Germinal center (tissue), 1 donor: Measurements from ENCODE around the gene RBM20.
"Not testable (repeated sequence)": the region's sequence is repeated elsewhere in the genome, so short reads cannot be mapped to it uniquely, and the experiment has no call there.

Source experiments
- DNase-seq: peaks from one replicate; pipeline ENCODE4 v3.0.0; 2012; ENCODE audit warnings: mixed read lengths, low spot score

Gene RBM20

DNA sequence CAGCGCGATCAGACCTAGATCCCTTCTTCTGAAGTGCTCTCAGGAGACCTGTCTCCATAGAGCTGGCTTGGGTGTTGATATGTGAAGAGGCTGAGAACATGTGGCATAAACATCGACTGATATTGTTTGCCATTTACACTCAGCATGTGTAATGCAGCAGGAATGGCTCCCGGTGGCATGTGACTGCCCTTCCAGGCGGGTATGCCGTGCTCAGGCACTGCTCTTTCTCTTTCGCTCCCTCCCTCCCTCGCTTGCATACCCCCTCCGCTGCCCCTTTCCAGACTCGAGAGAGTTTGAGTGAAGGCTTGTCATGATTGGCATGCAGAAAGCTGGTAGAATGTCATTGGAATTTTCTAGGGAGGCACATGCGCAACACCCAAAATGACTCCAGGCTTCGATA lies 120.2 kb downstream of the RBM20 start:
- no peak for DNase-seq

DNA sequence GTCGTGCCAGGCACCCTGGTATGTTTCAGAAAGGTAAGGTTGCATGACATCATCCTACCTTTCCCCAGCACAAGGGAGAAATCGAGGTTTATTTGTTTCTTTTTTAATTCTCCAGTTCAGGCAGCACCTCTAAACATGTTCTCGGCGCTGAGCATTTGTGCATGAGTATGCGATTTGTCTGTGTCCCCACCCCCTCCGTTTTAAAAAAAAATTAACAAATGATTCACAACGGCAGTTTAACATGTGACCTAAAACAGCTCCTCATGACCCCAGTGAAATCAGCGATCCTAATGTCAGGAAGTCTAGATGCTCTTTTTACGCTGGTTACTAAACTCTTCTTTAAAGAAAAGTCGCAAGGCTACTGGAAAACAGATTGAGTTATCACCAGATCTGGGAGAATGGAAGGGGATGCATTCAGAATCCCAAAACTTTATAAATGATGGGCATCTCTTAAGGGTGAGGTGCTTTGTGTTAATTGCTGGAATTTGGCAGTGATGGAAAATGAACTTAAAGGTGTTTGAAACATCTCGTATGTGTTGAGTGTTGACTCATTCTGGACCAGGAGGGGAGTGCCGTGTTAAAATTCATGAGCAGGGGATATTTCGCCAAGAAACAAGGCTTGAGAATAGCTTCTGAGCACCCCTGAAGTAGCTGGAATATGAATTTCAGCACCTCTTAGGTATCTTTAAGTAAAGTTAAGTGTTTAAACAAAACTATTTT lies 120.8 kb downstream of the RBM20 start:
- DNase-seq = no peak

DNA sequence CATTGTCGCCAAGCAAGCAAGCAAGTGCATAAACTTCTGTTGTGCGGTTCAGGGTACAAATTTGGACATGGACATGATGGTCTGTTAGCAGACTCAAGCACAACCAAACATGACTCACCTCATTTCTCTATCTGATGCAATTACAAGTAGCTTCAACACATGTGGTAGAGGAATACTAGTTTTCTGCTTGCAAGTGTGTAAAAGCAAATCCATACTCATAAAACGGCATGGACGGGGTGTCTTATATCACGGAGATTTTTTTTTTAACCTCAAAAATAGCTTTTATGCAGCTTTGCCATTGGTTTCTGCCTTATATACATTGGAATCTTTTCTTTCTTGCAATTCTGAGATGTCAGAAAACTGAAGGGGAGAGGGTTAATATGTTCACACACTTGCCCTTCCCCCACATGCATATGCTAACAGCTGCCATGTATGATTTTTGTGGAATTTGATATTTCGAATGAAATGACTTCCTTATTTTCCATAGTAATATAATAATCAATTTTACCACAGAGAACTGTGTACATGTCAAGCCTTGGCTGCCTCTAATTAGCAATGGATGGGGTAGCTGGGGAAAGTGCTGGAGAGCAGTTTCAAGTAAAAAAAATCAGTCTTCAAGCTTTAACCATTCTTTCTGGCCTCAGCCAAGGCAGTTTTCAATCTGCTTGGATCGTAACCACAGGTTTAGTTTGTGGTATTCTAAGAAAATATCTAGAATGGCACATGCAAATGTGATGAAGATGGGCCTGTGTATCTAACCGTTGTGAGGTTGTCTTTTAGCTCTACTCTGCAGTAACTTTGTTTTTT lies 121.6 kb downstream of the RBM20 start:
- DNase-seq = no peak

DNA sequence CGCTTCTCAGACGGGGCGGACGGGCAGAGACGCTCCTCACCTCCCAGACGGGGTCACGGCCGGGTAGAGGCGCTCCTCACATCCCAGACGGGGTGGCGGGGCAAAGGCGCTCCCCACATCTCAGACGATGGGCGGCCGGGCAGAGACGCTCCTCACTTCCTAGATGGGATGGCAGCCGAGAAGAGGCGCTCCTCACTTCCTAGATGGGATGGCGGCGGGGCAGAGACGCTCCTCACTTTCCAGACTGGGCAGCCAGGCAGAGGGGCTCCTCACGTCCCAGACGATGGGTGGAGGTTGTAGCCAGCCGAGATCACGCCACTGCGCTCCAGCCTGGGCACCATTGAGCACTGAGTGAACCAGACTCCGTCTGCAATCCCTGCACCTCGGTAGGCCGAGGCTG lies 123.5 kb downstream of the RBM20 start:
- DNase-seq = not testable (repeated sequence)

DNA sequence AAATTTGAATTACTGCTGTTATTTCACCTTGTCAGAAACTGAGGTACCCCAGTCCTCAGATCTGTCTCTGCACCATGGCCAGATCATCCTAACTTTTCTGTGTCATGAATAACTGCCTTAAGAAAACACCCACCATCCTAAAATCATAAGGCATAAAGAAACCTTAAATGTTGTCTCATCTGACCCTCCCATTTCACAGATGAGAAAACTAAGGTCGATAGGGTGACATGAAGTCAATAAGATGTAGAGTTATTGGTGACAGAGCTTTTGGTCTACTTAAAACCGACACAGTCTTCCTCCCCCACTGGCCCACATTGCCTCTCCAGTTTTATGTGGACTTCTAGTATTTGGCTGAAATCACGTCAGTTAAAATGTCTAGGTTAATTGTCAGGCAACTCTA lies 126.1 kb downstream of the RBM20 start:
- DNase-seq = no peak

DNA sequence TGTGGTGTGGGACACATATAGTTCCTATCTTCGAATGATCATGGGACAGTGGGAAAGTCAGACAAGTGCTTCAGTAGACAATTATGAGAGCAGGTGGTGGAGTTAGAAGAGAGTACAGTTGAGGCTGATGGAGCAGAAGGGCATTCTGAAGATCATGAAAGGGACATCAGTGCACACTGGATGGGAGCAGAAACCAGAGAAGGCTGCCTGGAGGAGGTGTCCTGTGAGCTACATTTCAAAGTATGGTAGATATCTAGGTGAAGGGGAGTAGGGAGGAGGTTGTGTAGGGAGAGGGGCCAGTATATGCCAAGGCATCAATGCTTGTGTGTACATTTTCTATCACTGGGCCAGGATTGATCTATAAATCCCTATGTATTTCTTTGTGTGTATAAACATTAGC lies 127.3 kb downstream of the RBM20 start:
- no peak for DNase-seq

DNA sequence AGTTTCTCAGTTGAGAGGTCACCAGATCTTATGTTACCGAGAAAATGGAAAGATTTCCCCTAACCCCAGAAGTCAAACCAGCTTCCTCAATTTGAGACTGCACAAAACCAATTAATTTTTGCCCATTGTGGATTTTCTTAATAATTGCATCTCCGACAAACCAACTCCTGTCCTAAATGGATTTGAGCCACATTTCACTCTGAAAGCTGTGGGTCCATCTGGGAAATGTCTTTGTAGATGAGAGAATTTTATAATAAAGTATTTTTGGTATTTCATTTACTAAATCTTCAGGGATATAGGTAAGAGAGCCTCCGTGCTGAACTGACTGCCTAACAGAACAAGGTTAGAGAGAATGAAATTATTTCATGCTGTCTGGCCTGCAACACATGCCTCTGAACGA lies 127.9 kb downstream of the RBM20 start:
- no peak for DNase-seq

DNA sequence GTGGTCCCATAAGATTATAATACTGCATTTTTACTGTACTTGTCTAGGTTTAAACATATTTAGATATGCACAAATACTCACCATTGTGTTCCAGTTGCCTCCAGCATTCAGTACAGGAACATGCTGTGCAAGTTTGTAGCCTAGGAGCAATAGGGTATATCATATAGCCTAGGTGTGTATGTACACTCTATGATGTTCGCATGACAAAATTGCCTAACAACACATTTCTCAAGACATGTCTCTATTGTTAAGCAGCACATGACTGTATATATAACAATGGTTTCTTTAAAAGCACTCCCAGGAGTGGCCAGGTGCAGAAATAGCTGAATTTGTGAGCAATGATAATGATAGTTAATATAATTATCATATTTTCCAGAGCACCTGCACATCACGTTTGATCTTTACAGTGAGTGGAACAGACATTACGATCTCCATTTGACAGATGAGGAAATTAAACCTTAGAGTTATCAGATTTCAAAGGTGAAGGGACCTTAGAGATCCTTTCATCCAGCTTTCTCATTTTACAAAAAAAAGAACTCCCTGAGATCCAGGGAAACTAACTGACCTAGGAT lies 128.4 kb downstream of the RBM20 start:
- no peak for DNase-seq

DNA sequence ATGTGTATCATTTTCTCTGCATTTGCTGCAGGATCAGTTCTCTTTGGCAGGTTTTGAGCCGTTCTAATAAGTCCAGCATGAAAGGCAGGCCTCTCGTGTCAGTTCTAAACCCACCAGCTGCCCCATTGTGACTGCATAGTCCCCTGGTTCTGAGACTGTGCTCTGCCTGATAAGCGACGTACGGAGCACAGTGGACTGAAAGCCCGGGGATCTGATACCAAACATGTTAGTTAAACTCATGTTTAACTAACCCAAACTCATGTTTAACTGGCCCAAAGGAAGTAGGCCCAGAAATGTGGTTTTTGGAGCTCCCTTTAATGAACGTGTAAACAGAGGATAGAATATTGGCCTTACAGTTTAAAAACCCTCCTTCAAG lies 129.5 kb downstream of the RBM20 start:
- DNase-seq = no peak

DNA sequence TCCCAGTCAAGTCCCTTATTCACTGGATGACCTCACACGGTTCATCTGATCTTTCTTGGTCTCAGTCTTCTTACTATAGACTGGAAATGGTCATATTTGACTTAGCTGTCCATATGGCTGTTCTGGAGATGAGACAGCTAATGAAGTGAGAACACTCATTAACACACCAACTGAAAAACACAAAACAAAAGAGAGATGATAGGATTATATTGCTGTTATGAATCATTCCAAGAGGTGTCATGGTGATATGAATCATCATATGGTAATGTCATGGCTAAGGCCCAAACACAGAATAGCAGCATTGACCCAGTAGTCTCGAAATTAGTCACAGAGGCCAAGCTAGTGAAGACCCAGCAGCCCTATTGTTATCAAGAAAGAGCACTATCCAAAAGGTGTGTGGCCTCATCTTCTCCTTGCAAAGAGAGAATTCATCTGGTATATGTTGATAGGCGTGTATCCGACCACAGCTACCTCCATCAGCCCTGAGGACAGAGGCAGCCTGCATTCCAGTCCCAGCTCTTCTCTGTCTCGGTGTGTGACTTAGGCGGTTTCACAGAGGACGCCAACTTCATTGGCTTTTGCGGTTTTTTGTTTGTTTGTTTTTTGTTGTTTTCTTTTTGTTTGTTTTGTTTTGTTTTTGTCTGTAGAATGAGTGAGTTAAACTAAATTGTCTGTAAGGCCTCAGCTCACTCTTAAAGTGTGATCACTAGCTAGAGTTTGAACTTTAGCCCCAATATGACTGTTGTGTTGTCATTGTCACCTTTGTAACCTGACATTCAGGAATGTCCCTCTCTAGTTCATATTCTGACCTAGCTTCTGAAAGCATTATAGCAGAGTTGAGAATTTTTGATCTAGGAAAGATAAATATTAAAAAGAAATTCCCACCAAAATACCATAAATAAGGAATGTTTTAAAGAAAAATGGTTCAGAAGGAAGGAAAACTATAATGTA lies 130.2 kb downstream of the RBM20 start:
- DNase-seq = no peak

DNA sequence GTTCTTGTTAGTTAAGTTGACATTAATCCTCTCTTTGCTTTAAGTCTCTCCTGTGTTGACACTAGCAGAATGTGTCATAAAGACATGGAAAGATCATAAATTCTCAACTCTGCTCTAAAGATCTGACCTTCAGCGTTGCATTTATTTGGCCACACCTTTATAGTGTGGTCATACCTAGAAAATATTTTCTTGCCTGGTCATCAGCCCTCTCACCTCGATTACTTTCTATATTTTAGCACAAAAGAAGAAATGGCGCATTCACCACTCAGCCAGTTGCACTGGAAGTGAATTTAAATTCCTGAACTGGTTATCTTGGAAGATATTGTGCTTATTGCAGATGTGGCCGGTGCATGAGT lies 130.9 kb downstream of the RBM20 start:
- DNase-seq = no peak

DNA sequence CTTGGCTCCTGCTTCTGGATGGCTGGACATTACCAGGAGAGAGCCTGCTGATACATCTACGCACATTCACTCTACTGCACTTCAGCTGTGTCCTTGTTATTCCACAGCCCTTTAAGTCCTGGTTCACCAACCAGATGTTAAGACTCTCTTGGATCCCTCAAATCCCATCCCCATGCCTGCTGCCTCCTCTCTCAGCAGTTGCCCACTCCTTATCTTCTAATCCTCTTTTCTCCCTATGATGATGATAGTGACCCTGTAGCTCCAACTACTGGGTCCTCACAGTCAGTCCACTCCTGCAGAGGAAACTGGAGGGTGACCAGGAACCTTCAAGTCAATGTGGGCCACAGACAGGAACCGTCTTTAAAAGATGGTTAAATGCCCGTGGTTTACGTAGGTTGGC lies 131.3 kb downstream of the RBM20 start:
- DNase-seq = no peak

DNA sequence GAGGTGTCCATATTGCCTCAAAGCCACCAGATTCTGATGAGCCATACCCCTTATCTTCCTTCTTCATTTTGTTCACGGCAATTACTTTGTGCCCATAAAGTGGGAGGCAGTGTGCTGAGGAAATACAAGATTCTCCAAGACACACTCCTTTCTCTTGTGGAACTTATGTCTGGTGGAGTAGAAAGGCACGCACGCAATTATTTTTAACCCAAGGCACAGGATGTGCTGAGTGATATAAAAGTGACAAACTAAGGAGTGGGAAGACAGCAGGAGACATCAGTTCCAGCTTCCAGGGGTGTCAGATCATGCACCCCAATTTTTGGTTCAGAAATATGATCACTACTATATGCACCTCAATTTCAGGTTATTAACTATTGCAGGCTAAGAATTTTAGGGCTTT lies 132.9 kb downstream of the RBM20 start:
- DNase-seq = no peak

DNA sequence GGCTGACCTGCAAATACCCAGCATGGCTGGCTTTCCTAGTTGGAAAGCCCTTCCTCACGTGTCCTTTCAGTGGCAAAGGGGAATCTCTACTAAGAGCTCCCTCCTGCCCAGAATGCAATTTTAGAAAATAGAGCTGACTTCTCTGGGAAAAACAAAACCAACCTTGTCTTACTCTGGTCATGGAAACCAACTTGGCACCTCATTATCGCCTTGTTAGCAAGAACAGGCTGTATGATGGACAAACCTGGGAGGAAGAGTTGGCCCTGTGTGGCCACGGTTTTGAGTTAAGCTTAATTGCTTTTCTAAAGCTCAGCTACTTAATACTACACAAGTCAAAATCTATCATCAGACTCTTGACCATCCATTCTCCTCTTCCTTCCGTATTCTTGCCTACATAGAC lies 133.5 kb downstream of the RBM20 start:
- no peak for DNase-seq

DNA sequence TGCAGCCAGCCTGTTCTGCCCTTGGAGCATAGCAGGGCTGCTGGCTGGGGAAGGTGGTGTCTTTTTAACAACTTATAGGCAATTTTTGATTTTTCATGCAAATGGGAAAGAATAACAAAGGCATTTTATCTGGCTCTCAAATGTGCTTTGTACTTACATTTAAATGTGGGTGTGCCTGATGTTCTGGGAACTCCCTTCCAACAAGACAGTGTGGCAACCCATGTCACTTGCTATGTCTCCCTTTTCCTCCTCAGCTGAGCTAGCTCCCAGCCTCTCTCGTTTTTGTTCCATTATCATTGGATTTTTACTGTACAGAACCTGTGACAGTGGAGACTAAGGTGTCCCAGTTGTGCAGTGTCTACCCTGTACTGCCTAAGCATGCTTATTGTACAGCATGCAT lies 134.1 kb downstream of the RBM20 start:
- DNase-seq = no peak

DNA sequence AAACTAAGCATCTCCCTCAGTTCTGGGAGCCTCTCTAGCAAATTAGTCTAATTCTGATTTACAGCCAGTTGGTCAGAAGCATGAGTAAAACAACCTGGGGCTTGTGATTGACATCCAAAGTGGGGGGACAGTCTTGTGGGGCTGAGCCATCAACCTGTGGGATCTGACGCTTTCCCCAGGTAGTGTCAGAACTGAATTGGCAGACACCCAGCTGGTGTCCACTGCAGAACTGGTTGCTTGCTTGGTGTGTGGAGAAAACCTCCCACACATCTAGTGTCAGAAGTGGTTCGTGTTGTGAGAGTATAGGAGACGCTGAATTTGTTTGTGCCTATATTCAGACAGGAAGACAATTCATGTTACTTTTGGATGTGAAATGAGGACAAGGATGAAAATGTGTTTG lies 135.4 kb downstream of the RBM20 start:
- DNase-seq = no peak

DNA sequence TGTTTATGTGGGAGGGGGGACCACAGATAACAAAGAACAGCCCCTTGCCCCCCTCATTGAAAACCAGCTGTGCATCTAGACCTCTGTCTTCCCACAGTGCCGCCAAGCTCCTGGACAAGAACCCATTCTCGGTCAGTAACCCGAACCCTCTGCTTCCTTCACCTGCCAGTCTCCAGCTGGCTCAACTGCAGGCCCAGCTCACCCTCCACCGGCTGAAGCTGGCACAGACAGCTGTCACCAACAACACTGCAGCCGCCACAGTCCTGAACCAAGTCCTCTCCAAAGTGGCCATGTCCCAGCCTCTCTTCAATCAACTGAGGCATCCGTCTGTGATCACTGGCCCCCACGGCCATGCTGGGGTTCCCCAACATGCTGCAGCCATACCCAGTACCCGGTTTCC lies 136.6 kb downstream of the RBM20 start:
- no peak for DNase-seq

DNA sequence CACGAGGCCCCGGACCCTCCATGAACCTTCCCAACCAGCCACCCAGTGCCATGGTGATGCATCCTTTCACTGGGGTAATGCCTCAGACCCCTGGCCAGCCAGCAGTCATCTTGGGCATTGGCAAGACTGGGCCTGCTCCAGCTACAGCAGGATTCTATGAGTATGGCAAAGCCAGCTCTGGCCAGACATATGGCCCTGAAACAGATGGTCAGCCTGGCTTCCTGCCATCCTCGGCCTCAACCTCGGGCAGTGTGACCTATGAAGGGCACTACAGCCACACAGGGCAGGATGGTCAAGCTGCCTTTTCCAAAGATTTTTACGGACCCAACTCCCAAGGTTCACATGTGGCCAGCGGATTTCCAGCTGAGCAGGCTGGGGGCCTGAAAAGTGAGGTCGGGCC lies 137.0 kb downstream of the RBM20 start:
- DNase-seq = no peak

DNA sequence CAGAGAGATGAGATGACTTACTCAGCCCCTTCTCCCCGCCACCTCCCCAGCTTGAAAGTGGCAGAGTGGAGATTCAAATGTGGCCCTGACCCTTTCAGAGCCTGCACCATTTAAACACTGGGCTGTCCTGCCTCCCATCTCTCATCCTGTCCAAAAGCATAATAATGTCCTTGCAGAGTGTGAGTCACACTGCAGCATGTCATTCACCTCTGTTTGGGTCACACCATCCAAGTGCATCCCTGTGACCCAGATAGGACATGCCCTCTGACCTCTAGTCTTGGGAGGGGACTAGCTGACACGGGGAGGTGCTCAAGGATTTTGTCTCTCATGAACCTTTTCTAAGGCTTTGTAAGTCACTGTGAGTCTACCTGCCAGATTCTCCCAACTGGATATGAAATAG lies 138.5 kb downstream of the RBM20 start:
- DNase-seq = no peak

DNA sequence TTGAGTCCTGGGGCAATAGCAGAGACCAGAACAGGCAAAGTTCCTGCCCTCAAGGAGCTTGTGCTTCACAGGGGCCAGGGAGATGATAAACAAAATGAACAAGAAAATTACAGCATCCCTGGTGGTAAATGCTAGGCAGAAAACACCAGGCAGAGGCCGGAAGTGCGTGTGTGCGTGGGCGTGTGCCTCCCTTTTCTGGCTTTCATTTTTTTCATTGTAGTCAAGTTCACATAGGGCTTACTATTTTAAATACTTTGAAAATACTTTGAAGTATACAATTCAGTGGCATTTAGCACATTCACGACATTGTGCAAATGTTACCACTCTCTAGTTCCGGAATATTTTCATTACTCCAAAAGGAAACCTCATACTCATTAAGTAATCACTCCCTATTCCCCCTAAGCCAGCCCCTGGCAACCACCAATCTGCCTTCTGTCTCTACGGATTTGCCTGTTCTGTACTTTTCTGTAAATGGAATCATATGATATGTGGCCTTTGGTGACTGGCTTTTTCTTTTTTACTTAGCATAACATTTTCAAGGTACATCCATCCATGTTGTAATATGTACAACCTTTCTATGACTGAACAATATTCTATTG lies 139.5 kb downstream of the RBM20 start:
- no peak for DNase-seq

DNA sequence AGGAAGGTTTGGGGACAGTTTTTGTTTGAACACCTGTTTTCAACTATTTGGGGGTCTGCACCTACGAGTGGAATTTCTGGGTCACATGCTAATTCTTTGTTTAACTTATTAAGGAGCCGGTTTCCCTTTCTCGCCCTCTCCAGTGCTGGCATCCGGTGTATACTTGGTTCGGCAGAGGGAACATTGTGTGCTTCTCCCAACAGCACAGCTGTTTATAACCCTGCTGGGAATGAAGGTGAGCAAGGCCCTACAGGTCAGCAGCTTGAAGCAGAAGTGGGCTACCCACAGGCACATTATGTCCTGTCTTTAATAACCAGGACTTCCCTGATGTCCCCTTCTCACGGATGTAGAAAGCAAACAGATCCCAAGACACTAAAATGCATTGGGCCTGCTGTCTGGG lies 140.1 kb downstream of the RBM20 start:
- no peak for DNase-seq

DNA sequence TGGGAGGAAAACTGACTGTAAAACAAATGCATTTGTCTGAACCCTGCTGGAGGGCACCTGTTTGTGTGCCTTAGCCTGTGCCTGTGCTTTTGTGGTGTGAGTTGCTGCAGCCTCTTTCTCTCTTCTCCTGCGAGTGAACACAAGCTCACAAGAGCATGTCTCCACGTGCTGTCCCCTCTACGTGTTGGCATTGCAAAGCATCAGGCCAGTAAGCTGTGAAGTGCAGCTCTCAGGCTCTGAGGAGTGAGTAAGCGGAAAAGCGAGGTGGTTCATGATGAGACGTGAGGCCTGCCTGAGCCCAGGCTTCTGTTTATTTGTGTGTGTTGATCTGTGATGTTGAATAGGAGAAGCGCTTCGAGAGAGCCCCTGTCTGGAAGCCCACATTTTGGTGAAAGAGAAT lies 142.0 kb downstream of the RBM20 start:
- no peak for DNase-seq
